DOHH2 (cell line): ENCODE results near the gene TBL1XR1.

Source experiments
- EZH2phosphoT487 ChIP-seq: fragments of 200-600 bp; sonication (generic); IDR thresholded peaks from 2 replicates; pipeline ENCODE4 v1.6.1; 2017; ENCODE audit warnings: borderline replicate concordance, mild to moderate bottlenecking, antibody characterized with exemption, low read length, moderate library complexity, mixed read lengths
- TF ChIP-seq, protein P1 (sequence below): fragments of 200-600 bp; sonication (generic); IDR thresholded peaks from one replicate; pipeline ENCODE4 v1.5.1; 2014; ENCODE audit warnings: antibody characterized with exemption, mild to moderate bottlenecking, low read depth, low read length; ENCODE audit not compliant: poor library complexity, severe bottlenecking

DNA sequence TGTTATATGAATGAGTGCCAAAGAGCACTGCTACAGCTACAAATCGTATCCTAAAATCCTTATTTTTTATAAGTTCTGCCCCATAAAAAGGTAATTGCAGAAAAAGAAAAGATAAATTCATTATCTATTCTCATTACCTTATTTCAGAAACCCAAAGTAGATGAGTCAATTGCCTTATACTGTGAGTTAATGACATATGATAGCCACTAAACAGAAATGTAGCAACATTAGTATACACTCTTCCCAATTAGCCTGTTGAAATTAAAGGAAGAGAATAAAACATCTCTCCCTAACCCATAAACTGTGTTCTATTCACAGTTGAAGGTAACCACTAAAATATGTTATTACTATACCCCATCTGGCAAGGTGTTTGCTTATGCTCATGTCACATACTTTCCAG is 11.0 kb downstream of the TBL1XR1 start:
- TF ChIP-seq, protein P1, sequence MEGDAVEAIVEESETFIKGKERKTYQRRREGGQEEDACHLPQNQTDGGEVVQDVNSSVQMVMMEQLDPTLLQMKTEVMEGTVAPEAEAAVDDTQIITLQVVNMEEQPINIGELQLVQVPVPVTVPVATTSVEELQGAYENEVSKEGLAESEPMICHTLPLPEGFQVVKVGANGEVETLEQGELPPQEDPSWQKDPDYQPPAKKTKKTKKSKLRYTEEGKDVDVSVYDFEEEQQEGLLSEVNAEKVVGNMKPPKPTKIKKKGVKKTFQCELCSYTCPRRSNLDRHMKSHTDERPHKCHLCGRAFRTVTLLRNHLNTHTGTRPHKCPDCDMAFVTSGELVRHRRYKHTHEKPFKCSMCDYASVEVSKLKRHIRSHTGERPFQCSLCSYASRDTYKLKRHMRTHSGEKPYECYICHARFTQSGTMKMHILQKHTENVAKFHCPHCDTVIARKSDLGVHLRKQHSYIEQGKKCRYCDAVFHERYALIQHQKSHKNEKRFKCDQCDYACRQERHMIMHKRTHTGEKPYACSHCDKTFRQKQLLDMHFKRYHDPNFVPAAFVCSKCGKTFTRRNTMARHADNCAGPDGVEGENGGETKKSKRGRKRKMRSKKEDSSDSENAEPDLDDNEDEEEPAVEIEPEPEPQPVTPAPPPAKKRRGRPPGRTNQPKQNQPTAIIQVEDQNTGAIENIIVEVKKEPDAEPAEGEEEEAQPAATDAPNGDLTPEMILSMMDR: no peak
- TF ChIP-seq EZH2phosphoT487: no peak
